K562 (cell line): ENCODE measurements around the gene MAK. TPM values are rescaled to one million over a fixed set of nuclear protein-coding genes. Genes with fewer than 3 reads are reported as not detected.
A peak's percentile ranks its signal among the peaks of the same experiment; 100 is the strongest.

Experiments
- BCL6 ChIP-seq: fragments of 250-450 bp; sonication (Bioruptor Pico); IDR thresholded peaks from 2 replicates; pipeline ENCODE4 v1.4.0; 2020
- DMBX1 ChIP-seq: fragments of 250-450 bp; sonication (Bioruptor Pico); IDR thresholded peaks from 2 replicates; pipeline ENCODE4 v1.8.0; 2022; ENCODE audit warnings: inconsistent platforms, mild to moderate bottlenecking, moderate library complexity, borderline replicate concordance
- E2F4 ChIP-seq: sonication (generic); formaldehyde crosslinking; IDR thresholded peaks from 2 replicates; pipeline ENCODE4 v1.8.0; 2022; ENCODE audit warnings: mild to moderate bottlenecking, low read depth, missing genetic modification reagents
- GTF2A2 ChIP-seq: IDR thresholded peaks from 2 replicates; pipeline ENCODE4 v1.6.1; 2016; ENCODE audit warnings: mild to moderate bottlenecking, missing genetic modification characterization, missing compliant biosample characterization
- MECOM ChIP-seq: fragments of 250-450 bp; sonication (Bioruptor Pico); IDR thresholded peaks from 2 replicates; pipeline ENCODE4 v1.8.0; 2022; ENCODE audit warnings: inconsistent platforms
- RB1 ChIP-seq: fragments of 450-650 bp; IDR thresholded peaks from 2 replicates; pipeline ENCODE4 v1.6.1; 2017; ENCODE audit warnings: low read depth, mild to moderate bottlenecking
- RCOR1 ChIP-seq, 2 experiments: IDR thresholded peaks; 2 replicates each; pipeline ENCODE4 v1.6.1; 2012; ENCODE audit warnings: low read depth in 2 of 2, low read length in 2 of 2, borderline replicate concordance in 1 of 2, improper control_type of control experiment in 1 of 2
- SAFB ChIP-seq: fragments of 200-400 bp; formaldehyde crosslinking; IDR thresholded peaks from 2 replicates; pipeline ENCODE4 v1.6.1; 2017; ENCODE audit warnings: low read depth, low read length, borderline replicate concordance
- TAF9B ChIP-seq: fragments of 450-650 bp; IDR thresholded peaks from 2 replicates; pipeline ENCODE4 v1.6.1; 2018; ENCODE audit warnings: mild to moderate bottlenecking; ENCODE audit not compliant: partially characterized antibody
- TARDBP ChIP-seq: fragments of 450-650 bp; IDR thresholded peaks from 2 replicates; pipeline ENCODE4 v1.6.1; 2016
- THRA ChIP-seq: fragments of 450-650 bp; IDR thresholded peaks from 2 replicates; pipeline ENCODE4 v1.6.1; 2017; ENCODE audit warnings: mild to moderate bottlenecking, moderate library complexity
- TSHZ1 ChIP-seq: fragments of 250-450 bp; sonication (Bioruptor Pico); IDR thresholded peaks from 2 replicates; pipeline ENCODE4 v1.4.0; 2020; ENCODE audit warnings: mild to moderate bottlenecking, moderate library complexity
- ZBTB17 ChIP-seq: fragments of 450-650 bp; formaldehyde crosslinking; IDR thresholded peaks from 2 replicates; pipeline ENCODE4 v1.4.0; 2020; ENCODE audit warnings: mild to moderate bottlenecking
- ZNF165 ChIP-seq: fragments of 250-450 bp; sonication (Bioruptor Pico); IDR thresholded peaks from 2 replicates; pipeline ENCODE4 v1.4.0; 2020; ENCODE audit warnings: borderline replicate concordance
- ZNF41 ChIP-seq: fragments of 250-450 bp; sonication (Bioruptor Pico); conservative IDR thresholded peaks from 2 replicates; pipeline ENCODE4 v1.4.0; 2020; ENCODE audit warnings: mild to moderate bottlenecking
- ZNF655 ChIP-seq: fragments of 250-450 bp; sonication (Bioruptor Pico); IDR thresholded peaks from 2 replicates; pipeline ENCODE4 v1.5.0; 2021
- ZNF699 ChIP-seq: fragments of 250-450 bp; sonication (Bioruptor Pico); IDR thresholded peaks from 2 replicates; pipeline ENCODE4 v1.8.0; 2021; ENCODE audit warnings: mild to moderate bottlenecking, moderate library complexity; ENCODE audit not compliant: insufficient replicate concordance
- polyA plus RNA-seq, 8 experiments: library from polyadenylated mRNA; depleted of rRNA in 4 of 8; stranded (reverse) in 5 of 8; unstranded in 3 of 8; fragments of >200 nt; fragmentation: Nextera tagmentation in 2 of 8; fragmentation: Illumina TruSeq in 1 of 8; extraction: Ambion mirVana in 2 of 8; extraction: Trizol in 1 of 8; gene quantifications; 2 replicates each; pipeline versions ENCODE4 v1.2.1 to v1.2.3, GENCODE V29; 2011 to 2014; ENCODE audit warnings: inconsistent platforms in 1 of 8, missing spikeins in 1 of 8
- total RNA-seq, 7 experiments: library from RNA; depleted of rRNA in 6 of 7; stranded (reverse); fragments of >200 nt in 6 of 7; fragmentation: Illumina TruSeq in 2 of 7; extraction: Trizol in 2 of 7; gene quantifications; 2 replicates each; pipeline versions ENCODE4 v1.2.1 to v1.2.3, GENCODE V29; 2011 to 2021; ENCODE audit warnings: low replicate concordance in 1 of 7
- TF ChIP-seq, protein P1 (sequence below): fragments of 450-650 bp; IDR thresholded peaks from 2 replicates; pipeline ENCODE4 v1.6.1; 2018; ENCODE audit warnings: mild to moderate bottlenecking, low read depth; ENCODE audit not compliant: partially characterized antibody
- TF ChIP-seq, protein P2 (sequence below): fragments of 450-650 bp; IDR thresholded peaks from 2 replicates; pipeline ENCODE4 v1.6.1; 2016

Gene MAK
- total and polyA plus RNA-seq, 9 of the 15 experiments (the other 6 are each of a cell fraction or from before 2014, with no cell fraction given): 0.25 to 1.1 (median 0.53) TPM

GRCh38 chr6:10771371-10771894 lies 66.9 kb downstream of the MAK start (continued):
- TF ChIP-seq TSHZ1 (CRISPR knock-in tag) (no peak), E2F4 (no peak), DMBX1 (CRISPR knock-in tag) (0 out of 2 replicates have a peak, but pooled peaks have one; percentile 34), ZNF165 (no peak), TARDBP (0 out of 2 replicates have a peak, but pooled peaks have one; percentile 68), ZNF41 (no peak), ZNF699 (CRISPR knock-in tag) (no peak), RB1 (peak; percentile 41; the same call in 1 of the 2 replicates), THRA (no peak), BCL6 (CRISPR knock-in tag) (no peak), MECOM (0 out of 2 replicates have a peak, but pooled peaks have one; percentile 56), GTF2A2 (no peak), TAF9B (peak; percentile 53), SAFB (no peak), ZBTB17 (CRISPR knock-in tag) (no peak), RCOR1 (IDR thresholded peaks at IDR 0.05; ENCODE audit: borderline replicate concordance in 1 of 2, low read depth in 2 of 2, low read length in 2 of 2) (peak; percentile 93 to 98), ZNF655 (CRISPR knock-in tag) (no peak)
- TF ChIP-seq, protein P1, sequence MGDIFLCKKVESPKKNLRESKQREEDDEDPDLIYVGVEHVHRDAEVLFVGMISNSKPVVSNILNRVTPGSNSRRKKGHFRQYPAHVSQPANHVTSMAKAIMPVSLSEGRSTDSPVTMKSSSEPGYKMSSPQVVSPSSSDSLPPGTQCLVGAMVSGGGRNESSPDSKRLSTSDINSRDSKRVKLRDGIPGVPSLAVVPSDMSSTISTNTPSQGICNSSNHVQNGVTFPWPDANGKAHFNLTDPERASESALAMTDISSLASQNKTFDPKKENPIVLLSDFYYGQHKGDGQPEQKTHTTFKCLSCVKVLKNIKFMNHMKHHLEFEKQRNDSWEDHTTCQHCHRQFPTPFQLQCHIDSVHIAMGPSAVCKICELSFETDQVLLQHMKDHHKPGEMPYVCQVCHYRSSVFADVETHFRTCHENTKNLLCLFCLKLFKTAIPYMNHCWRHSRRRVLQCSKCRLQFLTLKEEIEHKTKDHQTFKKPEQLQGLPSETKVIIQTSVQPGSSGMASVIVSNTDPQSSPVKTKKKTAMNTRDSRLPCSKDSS: no peak
- TF ChIP-seq, protein P2, sequence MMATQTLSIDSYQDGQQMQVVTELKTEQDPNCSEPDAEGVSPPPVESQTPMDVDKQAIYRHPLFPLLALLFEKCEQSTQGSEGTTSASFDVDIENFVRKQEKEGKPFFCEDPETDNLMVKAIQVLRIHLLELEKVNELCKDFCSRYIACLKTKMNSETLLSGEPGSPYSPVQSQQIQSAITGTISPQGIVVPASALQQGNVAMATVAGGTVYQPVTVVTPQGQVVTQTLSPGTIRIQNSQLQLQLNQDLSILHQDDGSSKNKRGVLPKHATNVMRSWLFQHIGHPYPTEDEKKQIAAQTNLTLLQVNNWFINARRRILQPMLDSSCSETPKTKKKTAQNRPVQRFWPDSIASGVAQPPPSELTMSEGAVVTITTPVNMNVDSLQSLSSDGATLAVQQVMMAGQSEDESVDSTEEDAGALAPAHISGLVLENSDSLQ: peak; percentile 89
